HG03103 (cell line): ENCODE data around the gene FSIP1.

ENCODE experiments used
- ATAC-seq: cut with Tn5 transposase; IDR thresholded peaks from one replicate; pipeline ENCODE4 v1.9.1; 2021; ENCODE audit warnings: low read depth; ENCODE audit not compliant: unreplicated experiment

FSIP1 gene

GRCh38 chr15:39767921-39768320 is 14.7 kb downstream of the FSIP1 start:
- ATAC-seq = no peak

GRCh38 chr15:39761006-39761405 is 21.6 kb downstream of the FSIP1 start:
- ATAC-seq = no peak

- no peak for ATAC-seq
These were observed 25.7 kb downstream of the FSIP1 start for GRCh38 chr15:39756806-39757522.

GRCh38 chr15:39752991-39753390 is 29.6 kb downstream of the FSIP1 start:
- ATAC-seq = no peak

GRCh38 chr15:39752246-39752645 is 30.4 kb downstream of the FSIP1 start:
- no peak for ATAC-seq

GRCh38 chr15:39748276-39748675 is 34.4 kb downstream of the FSIP1 start:
- ATAC-seq = no peak

GRCh38 chr15:39747326-39747725 is 35.3 kb downstream of the FSIP1 start:
- no peak for ATAC-seq

GRCh38 chr15:39746714-39747276 is 35.8 kb downstream of the FSIP1 start:
- no peak for ATAC-seq

- no peak for ATAC-seq
These were observed 36.5 kb downstream of the FSIP1 start for GRCh38 chr15:39746176-39746575.

- ATAC-seq = no peak
These were observed 37.2 kb downstream of the FSIP1 start for GRCh38 chr15:39745415-39745814.

- no peak for ATAC-seq
These were observed 38.1 kb downstream of the FSIP1 start for GRCh38 chr15:39744334-39745103.

GRCh38 chr15:39743611-39744010 is 39.0 kb downstream of the FSIP1 start:
- no peak for ATAC-seq

GRCh38 chr15:39741258-39741657 is 41.4 kb downstream of the FSIP1 start:
- ATAC-seq = no peak

- ATAC-seq = no peak
These were observed 43.6 kb downstream of the FSIP1 start for GRCh38 chr15:39738998-39739397.

GRCh38 chr15:39737196-39737550 is 45.5 kb downstream of the FSIP1 start:
- no peak for ATAC-seq

GRCh38 chr15:39736412-39737195 is 46.0 kb downstream of the FSIP1 start:
- ATAC-seq = no peak

- ATAC-seq = no peak
These were observed 47.4 kb downstream of the FSIP1 start for GRCh38 chr15:39735120-39735717.

- ATAC-seq = no peak
These were observed 51.4 kb downstream of the FSIP1 start for GRCh38 chr15:39731266-39731665.

- ATAC-seq = no peak
These were observed 52.1 kb downstream of the FSIP1 start for GRCh38 chr15:39730552-39730951.

- no peak for ATAC-seq
These were observed 53.1 kb downstream of the FSIP1 start for GRCh38 chr15:39729500-39729899.

- no peak for ATAC-seq
These were observed 53.8 kb downstream of the FSIP1 start for GRCh38 chr15:39728845-39729244.
